Spleen (tissue), 7 donors: Measurements from ENCODE around the gene RBM18.

Source experiments
- CTCF ChIP-seq, 11 experiments: fragments of 200-600 bp in 7 of 11; fragments of 450-650 bp in 4 of 11; sonication (generic) in 4 of 11; IDR thresholded peaks in 8 of 11; conservative IDR thresholded peaks in 3 of 11; 1 replicate in 7 of 11; 2 replicates in 4 of 11; pipeline versions ENCODE4 v1.4.0 to v1.8.0; 2016 to 2021; ENCODE audit warnings: antibody characterized with exemption in 11 of 11, inconsistent platforms in 4 of 11, mild to moderate bottlenecking in 1 of 11
- POLR2A ChIP-seq, 3 donors: fragments of 450-650 bp; IDR thresholded peaks; one replicate each; pipeline ENCODE4 v1.5.1; 2017; ENCODE audit warnings: antibody characterized with exemption in 3 of 3, mild to moderate bottlenecking in 1 of 3
- POLR2AphosphoS5 ChIP-seq, 3 donors: sonication (generic); formaldehyde crosslinking; IDR thresholded peaks; one replicate each; pipeline ENCODE4 v1.5.1; 2017; ENCODE audit warnings: antibody characterized with exemption in 3 of 3
- donor health status: DM: no; HTN: no; CAD: no; lungs with moderate emphysema.
- donor health status: DM: no; HTN: no; CAD: no.
- donor health status: DM: no; HTN: no; CAD: no.

- TF ChIP-seq CTCF (IDR thresholded peaks at IDR 0.05 in 8 of 11, conservative IDR thresholded peaks at IDR 0.05 in 3 of 11) (no peak), POLR2A (IDR thresholded peaks at IDR 0.05) (no peak), POLR2AphosphoS5 (IDR thresholded peaks at IDR 0.05) (no peak)
Measured at GRCh38 chr9:122221183-122221811, 43.3 kb downstream of the RBM18 start.
